Islet of Langerhans (tissue), 1 donor: ENCODE results near the gene TNIP3.
A peak's percentile ranks its signal among the peaks of the same experiment; 100 is the strongest.

Experiments
- FAIRE-seq: peaks from one replicate; lab custom pipeline; 2011; peaks lifted over from hg19 to GRCh38; lab: Jason Lieb, UNC

TNIP3 gene

GRCh38 chr4:121138039-121138825, 25.9 kb downstream of the TNIP3 start:
- FAIRE-seq: no peak

GRCh38 chr4:121130326-121130660, 33.8 kb downstream of the TNIP3 start:
- no peak for FAIRE-seq

- FAIRE-seq: no peak
These were observed 34.4 kb downstream of the TNIP3 start for GRCh38 chr4:121129606-121130325.

GRCh38 chr4:121127100-121127499, 37.0 kb downstream of the TNIP3 start:
- FAIRE-seq: no peak

- no peak for FAIRE-seq
These were observed 37.6 kb downstream of the TNIP3 start for GRCh38 chr4:121126449-121127006.

GRCh38 chr4:121125498-121125885, 38.6 kb downstream of the TNIP3 start:
- FAIRE-seq: no peak

- FAIRE-seq: no peak
These were observed 41.5 kb downstream of the TNIP3 start for GRCh38 chr4:121122661-121123060.

GRCh38 chr4:121119715-121120114, 44.4 kb downstream of the TNIP3 start:
- no peak for FAIRE-seq

- FAIRE-seq: no peak
These were observed 45.8 kb downstream of the TNIP3 start for GRCh38 chr4:121118344-121118743.

- FAIRE-seq: no peak
These were observed 49.4 kb downstream of the TNIP3 start for GRCh38 chr4:121114756-121115155.

- FAIRE-seq: peak; percentile 81
These were observed 51.6 kb downstream of the TNIP3 start for GRCh38 chr4:121112530-121112929.

- no peak for FAIRE-seq
These were observed 55.6 kb downstream of the TNIP3 start for GRCh38 chr4:121108557-121108956.

GRCh38 chr4:121107507-121107906, 56.6 kb downstream of the TNIP3 start:
- no peak for FAIRE-seq

GRCh38 chr4:121100093-121100775, 63.9 kb downstream of the TNIP3 start:
- no peak for FAIRE-seq

- FAIRE-seq: no peak
These were observed 65.9 kb downstream of the TNIP3 start for GRCh38 chr4:121098266-121098665.

GRCh38 chr4:121096629-121097028, 67.5 kb downstream of the TNIP3 start:
- peak; percentile 99 for FAIRE-seq

- no peak for FAIRE-seq
These were observed 67.9 kb downstream of the TNIP3 start for GRCh38 chr4:121096191-121096590.

- no peak for FAIRE-seq
These were observed 69.7 kb downstream of the TNIP3 start for GRCh38 chr4:121094297-121094966.

GRCh38 chr4:121093261-121093660, 70.9 kb downstream of the TNIP3 start:
- FAIRE-seq: no peak

- no peak for FAIRE-seq
These were observed 72.2 kb downstream of the TNIP3 start for GRCh38 chr4:121091941-121092340.

- FAIRE-seq: no peak
These were observed 75.3 kb downstream of the TNIP3 start for GRCh38 chr4:121088867-121089266.
